Esophagus squamous epithelium (tissue), 5 donors: ENCODE results near the gene ARL8B. TPM values are rescaled to one million over a fixed set of nuclear protein-coding genes. Genes with fewer than 3 reads are reported as not detected.

Experiments
- DNase-seq: peaks from one replicate; lab custom pipeline; 2025; lab: John Stamatoyannopoulos, UW
- H3K27ac ChIP-seq, 4 donors: fragments of 200-600 bp; sonication (generic); one replicate each; pipeline ENCODE4 v1.5.1; 2016 to 2019; ENCODE audit warnings: mild to moderate bottlenecking in 1 of 4
- H3K27me3 ChIP-seq, 4 donors: fragments of 200-600 bp; sonication (generic); 1 replicate in 3 of 4; 2 replicates in 1 of 4; pipeline versions ENCODE4 v1.5.1 to v1.6.0; 2017 to 2021; ENCODE audit warnings: antibody characterized with exemption in 1 of 4
- H3K36me3 ChIP-seq, 3 donors: fragments of 200-600 bp; sonication (generic); one replicate each; pipeline ENCODE4 v1.5.1; 2016 to 2019
- H3K4me1 ChIP-seq, 3 donors: fragments of 200-600 bp; sonication (generic); one replicate each; pipeline ENCODE4 v1.5.1; 2017 to 2019
- H3K4me3 ChIP-seq, 4 donors: fragments of 200-600 bp; sonication (generic); 1 replicate in 3 of 4; 2 replicates in 1 of 4; pipeline ENCODE4 v1.5.1; 2016 to 2019; ENCODE audit warnings: mild to moderate bottlenecking in 2 of 4, moderate library complexity in 1 of 4
- H3K9me3 ChIP-seq, 3 donors: fragments of 200-600 bp; sonication (generic); one replicate each; pipeline ENCODE4 v1.5.1; 2016 to 2019
- CTCF ChIP-seq, 6 experiments: fragments of 450-650 bp in 4 of 6; fragments of 200-600 bp in 2 of 6; sonication (generic) in 2 of 6; IDR thresholded peaks; one replicate each; pipeline ENCODE4 v1.5.1; 2016 to 2019; ENCODE audit warnings: antibody characterized with exemption in 6 of 6, mild to moderate bottlenecking in 4 of 6, moderate library complexity in 4 of 6
- POLR2A ChIP-seq, 4 donors: fragments of 450-650 bp; IDR thresholded peaks; one replicate each; pipeline ENCODE4 v1.6.1; 2017; ENCODE audit warnings: antibody characterized with exemption in 4 of 4, mild to moderate bottlenecking in 4 of 4, moderate library complexity in 3 of 4
- WGBS, 2 donors: methylation state at CpG; one replicate each; pipeline ENCODE4 v1.1.5; 2018; 5-methylcytosine and 5-hydroxymethylcytosine counted together
- intact Hi-C: fragments of 100-400 bp; cut with DNase I; formaldehyde crosslinking; loops from one replicate; pipeline ENCODE4 v1.15.0; 2022
- total RNA-seq, 4 donors: library from RNA; depleted of rRNA; stranded (reverse); fragments of >200 nt; gene quantifications; one replicate each; pipeline ENCODE4 v1.1.0, GENCODE V29; 2016
- donor health status: DM: yes; HTN: yes; CAD: no.

ARL8B gene
- total RNA-seq, 4 donors from 2014 or later, result 42.9 to 71.9 (median 51.7) TPM

GRCh38 chr3:5151586-5151985, 29.5 kb downstream of the ARL8B start:
- no peak overlapping the region for H3K27ac ChIP-seq
- DNase-seq, result no peak
- WGBS, 2 donors, result 100% methylated on average over 2 to 6 of the region's 6 CpGs
- TF ChIP-seq CTCF (IDR thresholded peaks at IDR 0.05) (no peak), POLR2A (IDR thresholded peaks at IDR 0.05) (no peak)
- H3K4me3 ChIP-seq, result no peak overlapping the region
- peaks cover 0 to 42% (median 0%) of the 10 kb centered on the region in 3 donors for H3K4me1 ChIP-seq
- no peaks in the 10 kb centered on the region for H3K9me3 ChIP-seq
- H3K27me3 ChIP-seq, result no peaks in the 10 kb centered on the region
- intact Hi-C loops, result no loop called here
- peaks cover 0 to 7% (median 0%) of the 10 kb centered on the region in 3 donors for H3K36me3 ChIP-seq

GRCh38 chr3:5153074-5153473, 31.0 kb downstream of the ARL8B start:
- TF ChIP-seq CTCF (IDR thresholded peaks at IDR 0.05), result no peak
- no peak for TF ChIP-seq POLR2A (IDR thresholded peaks at IDR 0.05)
- Histone ChIP-seq H3K27ac (no peak overlapping the region), H3K4me1 (peaks cover 0 to 35% (median 0%) of the 10 kb centered on the region in 3 donors), H3K27me3 (no peaks in the 10 kb centered on the region), H3K36me3 (peaks cover 0 to 7% (median 0%) of the 10 kb centered on the region in 3 donors), H3K9me3 (no peaks in the 10 kb centered on the region), H3K4me3 (no peak overlapping the region)
- WGBS, 2 donors, result 81 to 85% methylated on average over 4 of the region's 4 CpGs
- no peak for DNase-seq
- intact Hi-C loops, result no loop called here

- Histone ChIP-seq H3K27me3 (no peaks in the 10 kb centered on the region), H3K27ac (no peak overlapping the region), H3K4me1 (peaks cover 0 to 24% (median under 1%) of the 10 kb centered on the region in 3 donors), H3K36me3 (peaks cover 0 to 7% (median 0%) of the 10 kb centered on the region in 3 donors), H3K4me3 (no peak overlapping the region), H3K9me3 (no peaks in the 10 kb centered on the region)
- TF ChIP-seq CTCF (IDR thresholded peaks at IDR 0.05) (no peak), POLR2A (IDR thresholded peaks at IDR 0.05) (no peak)
- intact Hi-C loops, result no loop called here
- no peak for DNase-seq
These were observed 33.1 kb downstream of the ARL8B start for GRCh38 chr3:5155241-5155640.

GRCh38 chr3:5160321-5160720, 38.2 kb downstream of the ARL8B start:
- peaks cover 5 to 45% (median 17%) of the 10 kb centered on the region in 3 donors for H3K4me1 ChIP-seq
- WGBS, 2 donors, result 79 to 80% methylated on average over 3 of the region's 3 CpGs
- no peaks in the 10 kb centered on the region for H3K36me3 ChIP-seq
- no peak overlapping the region for H3K4me3 ChIP-seq
- no peak for DNase-seq
- no peaks in the 10 kb centered on the region for H3K9me3 ChIP-seq
- H3K27ac ChIP-seq, result no peak overlapping the region
- TF ChIP-seq CTCF (IDR thresholded peaks at IDR 0.05) (no peak), POLR2A (IDR thresholded peaks at IDR 0.05) (no peak)
- no peaks in the 10 kb centered on the region for H3K27me3 ChIP-seq
- intact Hi-C loops, result no loop called here

- Histone ChIP-seq H3K27me3 (no peaks in the 10 kb centered on the region), H3K9me3 (no peaks in the 10 kb centered on the region), H3K27ac (no peak overlapping the region), H3K36me3 (no peaks in the 10 kb centered on the region), H3K4me3 (no peak overlapping the region), H3K4me1 (peaks cover 5 to 45% (median 17%) of the 10 kb centered on the region in 3 donors)
- no peak for DNase-seq
- intact Hi-C loops, result no loop called here
- TF ChIP-seq CTCF (IDR thresholded peaks at IDR 0.05), result no peak
- no peak for TF ChIP-seq POLR2A (IDR thresholded peaks at IDR 0.05)
- 44 to 56% methylated on average over 4 of the region's 4 CpGs for WGBS, 2 donors
These were observed 39.1 kb downstream of the ARL8B start for GRCh38 chr3:5160940-5161858.
